ENCODE measurements around the gene ENPP4. TPM values are rescaled to one million over a fixed set of nuclear protein-coding genes. Genes with fewer than 3 reads are reported as not detected.

ENPP4 gene
- total and polyA plus RNA-seq, 9 of the 15 experiments (the other 6 are each of a cell fraction or from before 2014, with no cell fraction given) = 0.07 TPM; not detected in 8

GRCh38 chr6:46128476-46128875 is 1.3 kb upstream of the ENPP4 start (continued):
- no peak for TF ChIP-seq ZNF592 (IDR thresholded peaks at IDR 0.05)

GRCh38 chr6:46129291-46129628 is 529 bp upstream of the ENPP4 start:
- ChIA-PET CTCF (ENCODE audit: low intra/inter-chr PET ratio) (no interaction called here), POLR2A (interaction anchor here (0.6 to 0.7 kb wide), 3 partner anchors 14 to 271 kb away, joined by 3 to 4 read pairs (median 3); no protein-coding TSS in a partner anchor)
- peaks cover 0 to 7% of the 10 kb centered on the region in 2 experiments; a peak in 2 of 5 replicates for H3K27me3 ChIP-seq (ENCODE audit: control insufficient read depth in 2 of 2, insufficient read depth in 2 of 2, low read length in 2 of 2)
- H3K4me2 ChIP-seq (ENCODE audit: insufficient read depth, low read length) = no peak overlapping the region
- no peak overlapping the region for H3K9ac ChIP-seq (ENCODE audit: insufficient read depth in 1 of 2, low read depth in 2 of 2, low read length in 2 of 2)
- H3K27ac ChIP-seq (ENCODE audit: extremely low read depth, low read depth, low read length) = no peak overlapping the region
- TF ChIP-seq ZNF133 (CRISPR knock-in tag; IDR thresholded peaks at IDR 0.05) (no peak), ZNF184 (CRISPR knock-in tag; IDR thresholded peaks at IDR 0.05) (no peak), ZNF79 (CRISPR knock-in tag; IDR thresholded peaks at IDR 0.05; ENCODE audit: low read depth) (no peak), TEAD1 (CRISPR knock-in tag; IDR thresholded peaks at IDR 0.05) (no peak), ZNF778 (CRISPR knock-in tag; IDR thresholded peaks at IDR 0.05) (no peak), NR2F6 (CRISPR knock-in tag; IDR thresholded peaks at IDR 0.05) (no peak), RBFOX2 (IDR thresholded peaks at IDR 0.05; ENCODE audit: low read depth, low read length) (no peak), ZNF644 (tag; IDR thresholded peaks at IDR 0.05; ENCODE audit: low read depth) (no peak), BMI1 (IDR thresholded peaks at IDR 0.05; ENCODE audit: low read length) (no peak), ZBTB7A (IDR thresholded peaks at IDR 0.05; ENCODE audit: borderline replicate concordance, control insufficient read depth, low read depth, low read length) (no peak), ZBED1 (IDR thresholded peaks at IDR 0.05) (no peak), MTA3 (IDR thresholded peaks at IDR 0.05; ENCODE audit: borderline replicate concordance) (no peak), MEF2D (tag; conservative IDR thresholded peaks at IDR 0.05; ENCODE audit: low read depth) (no peak)
- TF ChIP-seq, protein P1, sequence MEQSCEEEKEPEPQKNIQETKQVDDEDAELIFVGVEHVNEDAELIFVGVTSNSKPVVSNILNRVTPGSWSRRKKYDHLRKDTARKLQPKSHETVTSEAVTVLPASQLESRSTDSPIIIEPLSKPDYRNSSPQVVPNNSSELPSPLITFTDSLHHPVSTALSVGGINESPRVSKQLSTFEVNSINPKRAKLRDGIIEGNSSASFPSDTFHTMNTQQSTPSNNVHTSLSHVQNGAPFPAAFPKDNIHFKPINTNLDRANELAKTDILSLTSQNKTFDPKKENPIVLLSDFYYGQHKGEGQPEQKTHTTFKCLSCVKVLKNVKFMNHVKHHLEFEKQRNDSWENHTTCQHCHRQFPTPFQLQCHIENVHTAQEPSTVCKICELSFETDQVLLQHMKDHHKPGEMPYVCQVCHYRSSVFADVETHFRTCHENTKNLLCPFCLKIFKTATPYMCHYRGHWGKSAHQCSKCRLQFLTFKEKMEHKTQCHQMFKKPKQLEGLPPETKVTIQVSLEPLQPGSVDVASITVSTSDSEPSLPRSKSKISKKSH (CRISPR knock-in tag; IDR thresholded peaks at IDR 0.05) = no peak
- H3K36me3 ChIP-seq (ENCODE audit: control insufficient read depth, insufficient read depth, low read length) = no peaks in the 10 kb centered on the region
- in situ Hi-C loops (cut with MboI) (no loop called here), intact Hi-C loops (cut with micrococcal nuclease) (no loop called here)
- no peaks in the 10 kb centered on the region for H3K9me1 ChIP-seq (ENCODE audit: control insufficient read depth, insufficient read depth, low read length)
- H3K4me1 ChIP-seq (replicated peaks in 1 of 2; ENCODE audit: control insufficient read depth in 2 of 2, insufficient read depth in 2 of 2, low read length in 2 of 2) = peaks cover 0 to 4% of the 10 kb centered on the region in 2 experiments; a peak in 1 of 5 replicates
- no peak for FAIRE-seq
- H2AFZ ChIP-seq (ENCODE audit: low read depth, low read length) = no peak overlapping the region
- DNase-seq (ENCODE audit: extremely low read depth in 1 of 4, low spot score in 3 of 4) = no peak
- H3K9me3 ChIP-seq (replicated peaks; ENCODE audit: control insufficient read depth, insufficient read depth, low read depth, low read length) = no peaks in the 10 kb centered on the region
- H3K79me2 ChIP-seq (ENCODE audit: control insufficient read depth, insufficient read depth, low read length) = no peaks in the 10 kb centered on the region
- BruUV-seq (replicated peaks) = no TSS peak
- H3K4me3 ChIP-seq = no peak overlapping the region
- ATAC-seq = no peak
- no peaks in the 10 kb centered on the region for H4K20me1 ChIP-seq (replicated peaks; ENCODE audit: control insufficient read depth, insufficient read depth, low read length)
- WGBS (ENCODE audit: insufficient coverage, low coverage, missing lambda C conversion rate) = 5% methylated on average over 10 of the region's 10 CpGs

Measured in K562 (cell line).